Activated T-cell treated with anti-CD3 and anti-CD28 coated beads, Interleukin-2, amount 50 U/mL, for 72 hours (primary cell): Measurements from ENCODE around the gene UBE2O. TPM values are rescaled to one million over a fixed set of nuclear protein-coding genes. Genes with fewer than 3 reads are reported as not detected.

Source experiments
- ATAC-seq, 2 donors: fragments of 150-1000 bp; cut with Tn5 transposase; replicated peaks in 1 of 2; 2 replicates each; pipeline ENCODE4 v1.10.0; 2021; ENCODE audit warnings: moderate library complexity in 2 of 2, mild to moderate bottlenecking in 1 of 2
- DNase-seq, 2 donors: peaks; one replicate each; pipeline ENCODE4 v3.0.0; 2021 to 2022; ENCODE audit warnings: mixed read lengths in 1 of 2
- H3K27ac Mint-ChIP-seq: one replicate; pipeline ENCODE4 v1.8.0; 2022; ENCODE audit warnings: mild to moderate bottlenecking, moderate library complexity, mixed read lengths
- H3K27me3 Mint-ChIP-seq: one replicate; pipeline ENCODE4 v1.8.0; 2022; ENCODE audit warnings: low read depth, mixed read lengths
- H3K36me3 Mint-ChIP-seq, 2 donors: one replicate each; pipeline ENCODE4 v1.8.0; 2022; ENCODE audit warnings: mixed read lengths in 2 of 2, mild to moderate bottlenecking in 1 of 2; ENCODE audit not compliant: insufficient read depth in 2 of 2
- H3K4me1 Mint-ChIP-seq: one replicate; pipeline ENCODE4 v1.8.0; 2022; ENCODE audit warnings: low read depth, mixed read lengths
- H3K4me3 Mint-ChIP-seq, 2 donors: one replicate each; pipeline ENCODE4 v1.8.0; 2022; ENCODE audit warnings: mild to moderate bottlenecking in 2 of 2, mixed read lengths in 2 of 2, moderate library complexity in 2 of 2
- H3K9me3 Mint-ChIP-seq, 2 donors: one replicate each; pipeline ENCODE4 v1.8.0; 2022; ENCODE audit warnings: mixed read lengths in 2 of 2
- total RNA-seq, 2 donors: library from RNA; stranded (reverse); gene quantifications; one replicate each; pipeline ENCODE4 v1.2.3, GENCODE V29; 2022

UBE2O gene
- total RNA-seq, 2 donors from 2014 or later: 21.5 to 22.8 TPM

DNA sequence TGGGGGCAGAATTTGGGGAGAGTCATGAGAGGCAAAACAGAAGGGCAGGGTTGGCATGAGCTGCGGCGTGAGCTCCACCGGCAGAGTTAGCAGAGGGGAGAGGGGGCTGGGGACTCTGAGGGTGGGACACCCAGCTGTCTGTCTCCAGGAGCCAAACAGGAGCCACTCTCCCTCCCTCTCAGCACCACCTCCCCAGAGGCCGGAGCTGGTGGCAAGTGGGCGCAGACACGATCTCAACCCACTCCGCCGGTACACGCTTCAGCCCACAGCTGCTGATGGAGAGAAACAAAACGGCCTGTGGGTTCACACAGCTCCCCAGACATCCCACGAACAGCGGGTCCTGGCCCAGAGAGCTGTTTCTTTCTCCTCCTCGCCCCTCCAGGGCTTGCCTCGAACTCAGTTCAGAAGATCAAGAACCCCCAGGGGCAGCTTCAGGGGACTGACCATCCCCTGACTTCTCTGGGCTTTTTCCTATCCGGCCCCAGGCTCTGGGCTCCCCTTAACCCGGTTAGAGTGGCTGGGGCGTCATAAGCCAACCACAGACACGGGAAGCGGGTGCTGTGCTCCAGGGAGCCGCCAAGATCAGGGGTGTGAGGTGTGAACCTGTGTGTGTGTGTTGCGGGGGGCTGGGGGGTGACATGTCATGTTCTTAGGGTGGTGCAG, 40.7 kb upstream of the UBE2O start:
- H3K27ac Mint-ChIP-seq: peak overlapping the region; percentile 83
- no peaks in the 10 kb centered on the region for H3K36me3 Mint-ChIP-seq
- no peak for DNase-seq
- no peaks in the 10 kb centered on the region for H3K27me3 Mint-ChIP-seq
- H3K4me1 Mint-ChIP-seq: peaks cover 54% of the 10 kb centered on the region
- peak overlapping the region; percentile 85 to 92 for H3K4me3 Mint-ChIP-seq
- H3K9me3 Mint-ChIP-seq: no peaks in the 10 kb centered on the region
- peak; percentile 21 to 24 for ATAC-seq

GRCh38 chr17:76492989-76493501, 40.1 kb upstream of the UBE2O start:
- H3K27me3 Mint-ChIP-seq: no peaks in the 10 kb centered on the region
- peak overlapping the region; percentile 83 for H3K27ac Mint-ChIP-seq
- peak overlapping the region; percentile 85 to 92 for H3K4me3 Mint-ChIP-seq
- H3K9me3 Mint-ChIP-seq: no peaks in the 10 kb centered on the region
- DNase-seq: peak; percentile 54 to 69
- H3K36me3 Mint-ChIP-seq: no peaks in the 10 kb centered on the region
- peak; percentile 72 to 82 for ATAC-seq
- peaks cover 48% of the 10 kb centered on the region for H3K4me1 Mint-ChIP-seq

DNA sequence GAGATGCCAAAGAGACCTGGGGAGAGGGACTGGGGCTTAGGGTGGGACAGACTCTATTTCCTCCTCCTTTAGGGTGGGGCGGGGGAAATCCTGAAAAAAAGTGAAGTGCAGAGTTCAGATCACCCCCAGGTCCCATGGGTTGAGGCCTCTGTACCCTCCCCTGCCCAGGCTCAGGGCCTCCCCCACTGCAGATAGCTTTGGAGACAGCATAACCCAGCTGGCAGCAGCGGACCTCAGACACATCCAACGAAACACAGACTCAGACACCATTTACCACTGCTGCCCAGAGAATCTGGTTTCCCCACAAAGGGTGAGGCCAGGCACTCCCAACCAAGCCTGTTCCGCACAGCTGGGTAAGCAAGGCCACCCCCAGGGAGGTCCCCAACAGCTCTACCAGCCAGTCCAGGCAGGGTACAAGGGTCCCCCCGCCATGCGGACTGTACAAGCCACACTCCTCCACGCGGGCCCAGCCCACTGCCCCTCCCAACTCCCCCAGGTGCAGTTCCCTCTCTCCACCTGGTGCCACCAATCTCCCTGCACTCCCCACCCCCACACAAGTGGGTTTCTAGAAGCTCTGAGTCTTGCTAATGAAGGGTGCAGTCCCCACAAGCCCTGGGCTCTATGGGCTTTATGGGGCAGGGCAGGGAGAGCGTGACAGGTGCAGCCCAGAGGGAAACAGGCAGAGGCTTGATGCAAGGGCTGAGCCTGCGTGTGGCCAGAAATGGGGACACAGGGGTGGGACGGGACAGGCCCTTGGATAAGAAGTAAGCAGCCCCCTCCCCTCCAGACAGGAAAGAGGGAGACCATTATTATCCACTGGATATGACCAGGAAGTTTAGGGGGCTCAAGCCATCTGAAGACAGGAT, 39.4 kb upstream of the UBE2O start:
- Mint-ChIP-seq H3K9me3 (no peaks in the 10 kb centered on the region), H3K27ac (peak overlapping the region; percentile 83), H3K27me3 (no peaks in the 10 kb centered on the region), H3K36me3 (peaks cover 0 to 4% of the 10 kb centered on the region in 2 donors), H3K4me1 (peaks cover 42% of the 10 kb centered on the region), H3K4me3 (peak overlapping the region; percentile 85 to 92)
- DNase-seq (peak in 1 of 2 donors; percentile 32), ATAC-seq (peak; percentile 25 to 41)

GRCh38 chr17:76491271-76492122, 38.5 kb upstream of the UBE2O start:
- ATAC-seq (no peak), DNase-seq (no peak)
- Mint-ChIP-seq H3K36me3 (peaks cover 0 to 4% of the 10 kb centered on the region in 2 donors), H3K9me3 (no peaks in the 10 kb centered on the region), H3K4me3 (peak overlapping the region; percentile 8 to 92), H3K4me1 (peaks cover 33% of the 10 kb centered on the region), H3K27ac (no peak overlapping the region), H3K27me3 (no peaks in the 10 kb centered on the region)

DNA sequence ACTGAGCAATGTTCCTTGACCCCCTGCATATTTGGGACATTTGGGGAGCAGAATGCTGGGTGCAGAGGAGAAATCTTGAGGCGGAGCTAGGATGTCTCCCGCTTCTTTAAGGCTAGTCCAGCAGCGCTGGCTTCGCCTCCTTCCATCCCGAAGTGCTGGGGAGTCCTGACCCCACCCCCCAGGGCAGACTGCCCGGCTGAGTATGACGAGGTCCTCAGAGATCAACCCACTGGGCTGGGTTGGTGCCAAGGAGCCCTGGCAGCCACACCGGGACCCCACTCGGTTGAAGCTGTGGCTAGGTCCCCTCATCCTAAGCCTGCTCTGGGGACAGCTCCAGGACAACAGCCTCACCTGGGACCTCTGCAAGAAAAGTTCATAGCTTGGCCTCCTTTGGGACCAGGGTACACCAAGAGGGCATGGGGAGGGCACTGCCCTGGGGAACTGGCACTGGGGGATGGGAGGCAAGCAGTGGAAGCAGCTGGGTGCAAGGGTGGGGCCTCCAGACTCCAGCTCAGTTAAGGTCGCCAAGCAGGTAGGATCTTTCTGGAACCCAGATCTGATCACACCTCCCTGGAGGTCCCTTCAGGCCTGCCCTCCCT, 37.3 kb upstream of the UBE2O start:
- peaks cover 30% of the 10 kb centered on the region for H3K4me1 Mint-ChIP-seq
- ATAC-seq (no peak), DNase-seq (no peak)
- H3K9me3 Mint-ChIP-seq: no peaks in the 10 kb centered on the region
- peaks cover 0 to 4% of the 10 kb centered on the region in 2 donors for H3K36me3 Mint-ChIP-seq
- H3K27me3 Mint-ChIP-seq: no peaks in the 10 kb centered on the region
- no peak overlapping the region for H3K4me3 Mint-ChIP-seq
- no peak overlapping the region for H3K27ac Mint-ChIP-seq

GRCh38 chr17:76487451-76488192, 34.7 kb upstream of the UBE2O start:
- H3K27me3 Mint-ChIP-seq: no peaks in the 10 kb centered on the region
- no peaks in the 10 kb centered on the region for H3K9me3 Mint-ChIP-seq
- H3K4me1 Mint-ChIP-seq: peaks cover 20% of the 10 kb centered on the region
- no peak for DNase-seq
- H3K27ac Mint-ChIP-seq: peak overlapping the region; percentile 63
- ATAC-seq: no peak
- H3K4me3 Mint-ChIP-seq: no peak overlapping the region
- H3K36me3 Mint-ChIP-seq: peaks cover 0 to 5% of the 10 kb centered on the region in 2 donors

DNA sequence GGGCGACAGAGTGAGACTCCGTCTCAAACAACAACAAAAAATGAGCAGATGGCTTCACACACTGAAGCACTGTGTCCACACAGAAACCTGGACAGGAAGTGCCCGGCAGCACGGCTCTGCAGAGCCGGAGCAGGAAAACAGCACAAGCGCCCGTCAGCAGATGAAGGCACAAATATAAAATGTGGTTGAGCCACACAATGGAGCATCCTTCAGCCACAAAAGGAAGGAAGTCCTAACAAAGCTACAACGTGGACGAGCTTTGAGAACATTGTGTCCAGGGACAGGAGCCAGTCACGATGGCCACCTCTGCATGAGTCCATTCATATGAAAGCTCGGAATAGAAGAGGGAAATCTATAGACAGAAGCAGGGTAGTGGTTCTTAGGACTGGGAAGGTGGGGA, 32.6 kb upstream of the UBE2O start:
- H3K27me3 Mint-ChIP-seq: no peaks in the 10 kb centered on the region
- H3K36me3 Mint-ChIP-seq: peaks cover 2 to 7% of the 10 kb centered on the region in 2 donors
- ATAC-seq: no peak
- no peak overlapping the region for H3K4me3 Mint-ChIP-seq
- H3K9me3 Mint-ChIP-seq: no peaks in the 10 kb centered on the region
- DNase-seq: no peak
- H3K27ac Mint-ChIP-seq: no peak overlapping the region
- H3K4me1 Mint-ChIP-seq: peaks cover 8% of the 10 kb centered on the region

DNA sequence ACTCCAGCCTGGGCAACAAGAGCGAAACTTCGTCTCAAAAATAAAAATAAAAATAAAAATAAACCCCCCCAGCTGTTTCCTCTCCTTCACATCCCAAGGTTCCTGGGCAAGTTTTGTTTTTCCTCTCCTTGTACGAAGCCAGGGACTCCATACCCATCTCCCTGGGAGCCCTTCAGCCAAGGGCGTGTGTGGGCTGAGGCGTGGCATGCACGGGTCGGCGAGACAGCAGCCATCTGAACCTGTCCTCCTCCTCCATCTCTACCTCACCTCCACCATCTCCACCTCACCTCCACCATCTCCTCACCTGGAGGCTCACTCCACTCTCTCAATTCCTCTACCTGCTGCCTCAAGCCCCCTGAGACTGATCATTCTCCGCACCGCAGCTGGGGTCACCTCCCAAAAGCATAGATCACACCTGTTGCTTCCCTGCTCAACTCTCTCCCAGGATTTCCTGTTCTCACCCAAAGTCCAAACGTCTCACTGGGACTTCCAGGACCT, 31.3 kb upstream of the UBE2O start:
- Mint-ChIP-seq H3K9me3 (no peaks in the 10 kb centered on the region), H3K4me3 (no peak overlapping the region), H3K27ac (peak overlapping the region; percentile 10), H3K4me1 (peaks cover 5% of the 10 kb centered on the region), H3K27me3 (no peaks in the 10 kb centered on the region), H3K36me3 (peaks cover 2 to 7% of the 10 kb centered on the region in 2 donors)
- ATAC-seq (no peak), DNase-seq (no peak)

GRCh38 chr17:76481071-76481655, 28.2 kb upstream of the UBE2O start:
- H3K36me3 Mint-ChIP-seq: peaks cover 2 to 3% of the 10 kb centered on the region in 2 donors
- no peak overlapping the region for H3K27ac Mint-ChIP-seq
- no peaks in the 10 kb centered on the region for H3K9me3 Mint-ChIP-seq
- H3K4me1 Mint-ChIP-seq: peaks cover 5% of the 10 kb centered on the region
- no peaks in the 10 kb centered on the region for H3K27me3 Mint-ChIP-seq
- peak overlapping the region in 1 of 2 donors; percentile 13 for H3K4me3 Mint-ChIP-seq
- DNase-seq (no peak), ATAC-seq (no peak)

GRCh38 chr17:76480632-76481031, 27.7 kb upstream of the UBE2O start:
- Mint-ChIP-seq H3K4me3 (peak overlapping the region in 1 of 2 donors; percentile 13), H3K4me1 (peaks cover 5% of the 10 kb centered on the region), H3K27me3 (no peaks in the 10 kb centered on the region), H3K36me3 (peaks cover 2 to 3% of the 10 kb centered on the region in 2 donors), H3K27ac (no peak overlapping the region), H3K9me3 (no peaks in the 10 kb centered on the region)
- ATAC-seq (no peak), DNase-seq (no peak)

DNA sequence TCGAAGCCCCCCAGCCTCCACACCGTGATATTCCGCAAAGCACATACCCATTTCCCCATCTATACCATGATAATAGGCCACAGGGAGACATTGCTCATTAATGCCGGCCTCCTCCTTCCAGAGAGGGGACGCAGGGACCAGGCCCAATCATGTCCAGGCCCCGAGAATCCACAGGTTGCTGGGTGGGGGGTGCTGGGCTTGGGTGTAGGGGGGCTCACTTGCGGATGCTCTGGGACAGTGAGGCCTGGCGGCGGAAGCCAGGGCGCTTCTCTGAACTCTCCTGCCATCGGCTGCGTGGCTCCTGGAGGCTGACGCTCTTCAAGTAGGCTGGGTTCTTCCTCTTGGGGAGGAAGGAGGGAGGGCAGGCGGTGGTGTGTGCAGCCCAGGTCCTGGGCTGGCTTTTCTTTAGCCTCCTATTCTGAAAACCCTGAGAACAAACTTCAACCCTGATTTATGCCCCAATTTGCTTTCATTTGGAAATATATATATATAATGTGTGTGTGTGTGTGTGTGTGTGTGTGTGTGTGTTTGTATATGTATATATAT, 26.6 kb upstream of the UBE2O start:
- Mint-ChIP-seq H3K27ac (no peak overlapping the region), H3K4me3 (no peak overlapping the region), H3K9me3 (no peaks in the 10 kb centered on the region), H3K36me3 (peaks cover 2 to 3% of the 10 kb centered on the region in 2 donors), H3K27me3 (no peaks in the 10 kb centered on the region), H3K4me1 (peaks cover 3% of the 10 kb centered on the region)
- no peak for ATAC-seq
- no peak for DNase-seq
